Upper lobe of left lung (tissue), 4 donors: ENCODE data around the gene LGALS12.

Experiments used
- CTCF ChIP-seq, 6 experiments: fragments of 450-650 bp in 4 of 6; fragments of 200-600 bp in 2 of 6; sonication (generic) in 2 of 6; IDR thresholded peaks; one replicate each; pipeline ENCODE4 v1.5.1; 2016 to 2019; ENCODE audit warnings: antibody characterized with exemption in 6 of 6
- EP300 ChIP-seq, 4 donors: sonication (generic); formaldehyde crosslinking; IDR thresholded peaks; one replicate each; pipeline ENCODE4 v1.5.1; 2017; ENCODE audit warnings: antibody characterized with exemption in 4 of 4, control low read depth in 2 of 4
- POLR2A ChIP-seq, 4 donors: fragments of 450-650 bp; IDR thresholded peaks; one replicate each; pipeline ENCODE4 v1.5.1; 2016 to 2017; ENCODE audit warnings: antibody characterized with exemption in 4 of 4, mild to moderate bottlenecking in 2 of 4
- POLR2AphosphoS5 ChIP-seq, 2 donors: sonication (generic); formaldehyde crosslinking; IDR thresholded peaks; one replicate each; pipeline ENCODE4 v1.5.1; 2017; ENCODE audit warnings: antibody characterized with exemption in 2 of 2

- TF ChIP-seq CTCF (IDR thresholded peaks at IDR 0.05) (no peak), POLR2AphosphoS5 (IDR thresholded peaks at IDR 0.05) (no peak), POLR2A (IDR thresholded peaks at IDR 0.05) (no peak), EP300 (IDR thresholded peaks at IDR 0.05) (no peak)
Observed at GRCh38 chr11:63508745-63509144, 2.9 kb downstream of the LGALS12 start.
